Motor neuron (in vitro differentiated cells): ENCODE measurements around the gene EPS8. TPM values are rescaled to one million over a fixed set of nuclear protein-coding genes. Genes with fewer than 3 reads are reported as not detected.

Source experiments
- ATAC-seq, 8 experiments: fragments of 200-7000 bp; cut with Tn5 transposase; replicated peaks in 6 of 8; 2 replicates each; pipeline ENCODE4 v1.8.0; 2021; ENCODE audit warnings: mild to moderate bottlenecking in 8 of 8, moderate library complexity in 8 of 8
- H3K27ac ChIP-seq, 2 donors: fragments of 250-450 bp; sonication (Bioruptor Pico); 2 replicates each; pipeline ENCODE4 v1.9.0; 2021; ENCODE audit warnings: antibody characterized with exemption in 2 of 2, mild to moderate bottlenecking in 2 of 2, moderate library complexity in 1 of 2
- H3K4me1 ChIP-seq, 2 donors: fragments of 250-450 bp; sonication (Bioruptor Pico); replicated peaks in 1 of 2; 2 replicates each; pipeline ENCODE4 v1.6.1; 2021; ENCODE audit warnings: antibody characterized with exemption in 2 of 2, mild to moderate bottlenecking in 2 of 2, moderate library complexity in 1 of 2
- H3K4me3 ChIP-seq, 5 donors: fragments of 250-450 bp; sonication (Bioruptor Pico); 2 replicates each; pipeline ENCODE4 v1.9.0; 2021; ENCODE audit warnings: antibody characterized with exemption in 5 of 5, mild to moderate bottlenecking in 5 of 5, moderate library complexity in 4 of 5
- WGBS, 10 experiments: fragments of 450-650 bp; shearing (Covaris generic); methylation state at CpG; one replicate each; pipeline ENCODE4 v1.0.0; 2022; 5-methylcytosine and 5-hydroxymethylcytosine counted together
- in situ Hi-C, 9 experiments: fragments of 400-800 bp; cut with MboI; loops; one replicate each; pipeline ENCODE4 v1.15.0; 2021; ENCODE audit warnings: low sequenced_read_pairs in 9 of 9, low pct_unique_long_range_greater_than_20kb in 2 of 9; ENCODE audit not compliant: unreplicated experiment in 9 of 9
- total RNA-seq, 8 experiments: library from RNA; unstranded; fragments of 300-600 nt; gene quantifications; 2 replicates each; pipeline versions ENCODE4 v1.2.3 to v1.2.4, GENCODE V29; 2022

The EPS8 gene
- total RNA-seq, 8 experiments from 2014 or later = 7.8 to 84.5 (median 16.6) TPM

DNA sequence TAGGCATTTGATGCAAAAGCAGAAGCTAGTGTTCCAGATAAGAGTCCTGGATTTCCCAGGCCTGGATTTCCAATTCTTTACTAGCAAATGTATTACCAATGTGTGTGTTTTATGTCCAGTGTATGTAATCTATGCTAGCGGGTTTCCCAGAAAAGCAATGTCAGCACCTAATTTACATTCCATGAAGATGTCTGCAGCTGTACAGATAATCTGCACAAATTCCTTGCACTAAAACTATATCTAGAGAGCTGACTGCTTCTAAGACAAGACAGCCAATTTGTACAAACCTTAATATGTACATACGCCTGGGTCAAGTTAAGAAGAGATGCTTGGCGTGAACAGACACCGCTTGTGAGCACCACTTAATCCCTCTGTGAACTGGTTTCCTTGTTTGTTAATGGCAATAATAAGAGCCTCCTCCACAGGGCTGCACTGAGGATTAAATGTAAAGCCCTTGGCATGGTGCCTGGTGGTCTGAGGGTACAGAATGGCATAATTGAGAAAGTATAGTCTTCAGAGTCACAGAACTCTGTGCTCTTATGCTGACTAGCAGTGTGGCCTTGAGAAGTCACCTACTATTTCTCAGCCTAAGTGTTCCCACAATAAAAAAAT lies 185.6 kb downstream of the EPS8 start:
- Histone ChIP-seq H3K27ac (no peak overlapping the region), H3K4me1 (peaks cover 0 to 5% of the 10 kb centered on the region in 2 donors), H3K4me3 (no peak overlapping the region)
- in situ Hi-C loops = no loop called here
- peak in 4 of 8 experiments; percentile 21 to 94 (median 44) for ATAC-seq
- WGBS, 10 experiments = 0 to 100% (median 93%) methylated on average over 1 to 4 of the region's 4 CpGs; no CpG with 5 or more reads in 2 of the 10 experiments

DNA sequence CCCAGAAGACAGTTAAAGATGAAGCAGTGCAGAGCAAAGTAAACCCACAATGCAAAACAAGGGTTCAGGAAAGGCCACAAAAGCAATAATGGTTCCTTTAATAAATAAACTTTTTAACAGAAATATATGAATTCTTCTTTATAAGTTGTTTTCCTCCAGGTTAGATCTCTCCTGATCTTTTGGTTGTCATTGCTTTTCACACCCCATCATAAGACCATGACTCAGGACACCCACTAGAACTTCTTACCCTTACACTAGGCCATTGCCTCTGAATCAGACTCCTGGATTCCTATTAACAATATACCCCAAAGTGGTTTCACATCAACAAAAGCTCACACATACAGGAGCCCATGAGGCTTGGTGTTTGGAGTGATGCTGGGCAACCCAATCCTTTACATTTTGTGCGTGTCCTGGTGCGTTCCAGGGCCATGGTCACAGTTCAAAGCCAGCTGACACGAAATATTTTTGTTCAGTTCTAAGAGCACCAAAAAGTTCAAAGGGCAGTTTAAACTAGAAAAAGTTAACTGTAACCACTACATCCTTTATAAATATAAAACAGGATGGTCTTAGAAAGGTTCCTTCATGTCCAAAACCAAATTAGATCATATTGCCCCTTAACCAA lies 187.0 kb downstream of the EPS8 start:
- 87 to 100% (median 96%) methylated on average over 1 to 3 of the region's 3 CpGs; no CpG with 5 or more reads in 3 of the 10 experiments for WGBS, 10 experiments
- Histone ChIP-seq H3K4me1 (peaks cover 0 to 5% of the 10 kb centered on the region in 2 donors), H3K27ac (no peak overlapping the region), H3K4me3 (no peak overlapping the region)
- in situ Hi-C loops = no loop called here
- no peak for ATAC-seq

DNA sequence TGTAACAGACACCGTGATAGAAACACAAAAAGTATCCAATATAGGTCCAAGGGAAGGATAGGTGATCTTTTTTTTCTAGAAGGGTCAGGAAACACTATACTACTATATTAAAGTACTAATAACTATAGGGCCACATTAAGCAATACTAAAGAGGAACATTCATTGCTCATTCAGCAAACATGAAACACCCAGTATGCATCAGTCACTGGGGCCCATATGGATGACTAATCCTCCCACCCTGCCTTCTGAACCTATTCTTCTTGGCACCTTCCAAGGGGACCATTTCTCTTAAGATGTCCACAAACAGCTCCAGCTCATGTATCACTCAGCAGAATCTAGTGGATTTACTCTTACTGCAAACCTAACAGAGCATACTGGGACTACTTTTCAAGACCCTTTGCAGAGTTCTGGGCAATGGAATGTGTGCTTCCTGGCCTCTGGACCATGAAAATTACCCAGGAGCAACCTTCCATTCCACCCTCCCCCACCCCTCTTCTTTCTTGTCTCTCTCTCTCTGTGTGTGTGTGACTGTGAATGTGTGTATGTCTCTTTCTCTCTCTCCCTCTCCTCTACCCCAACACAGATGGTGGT lies 187.9 kb downstream of the EPS8 start:
- Histone ChIP-seq H3K27ac (no peak overlapping the region), H3K4me1 (peaks cover 0 to 5% of the 10 kb centered on the region in 2 donors), H3K4me3 (no peak overlapping the region)
- peak in 2 of 8 experiments; percentile 69 to 86 for ATAC-seq
- 73 to 100% (median 88%) methylated on average over 1 of the region's 1 CpG; no CpG with 5 or more reads in 4 of the 10 experiments for WGBS, 10 experiments
- in situ Hi-C loops = no loop called here

DNA sequence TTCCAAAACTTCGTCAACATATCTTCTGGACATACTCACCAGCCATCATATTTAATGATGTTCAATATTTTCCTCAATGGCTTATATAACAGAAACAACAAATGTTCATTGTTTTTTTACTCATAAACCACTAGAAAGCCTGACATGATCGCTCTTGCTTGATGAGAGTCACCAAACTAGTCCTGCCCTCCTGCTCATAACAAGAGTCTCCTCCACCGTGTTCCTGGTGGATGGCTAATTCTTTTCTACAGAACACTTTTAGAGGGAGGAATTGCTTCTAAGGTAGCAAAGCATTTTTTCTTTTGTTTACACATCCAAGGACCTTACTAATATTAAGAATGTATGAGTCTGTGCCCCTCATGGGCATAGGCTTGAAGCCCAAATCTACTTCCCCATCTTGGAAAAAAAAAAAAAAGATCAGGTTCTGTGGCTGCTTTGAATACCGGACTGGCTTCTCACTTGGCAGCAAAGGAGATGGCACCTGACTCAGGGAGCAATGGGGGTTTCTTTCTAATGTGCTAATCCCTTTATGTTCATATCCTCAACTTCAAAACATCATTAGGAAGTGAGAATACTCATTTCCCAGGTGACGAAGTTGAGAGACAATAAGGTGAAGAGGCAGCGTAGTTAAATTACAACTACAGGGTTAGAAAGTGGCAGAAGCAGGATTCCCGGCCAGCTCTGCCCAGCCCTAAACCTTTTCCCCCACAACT lies 188.8 kb downstream of the EPS8 start:
- no peak overlapping the region for H3K4me3 ChIP-seq
- in situ Hi-C loops = no loop called here
- H3K27ac ChIP-seq = no peak overlapping the region
- 78 to 100% (median 93%) methylated on average over 1 to 6 of the region's 7 CpGs for WGBS, 10 experiments
- ATAC-seq = no peak
- peaks cover 0 to 5% of the 10 kb centered on the region in 2 donors for H3K4me1 ChIP-seq

DNA sequence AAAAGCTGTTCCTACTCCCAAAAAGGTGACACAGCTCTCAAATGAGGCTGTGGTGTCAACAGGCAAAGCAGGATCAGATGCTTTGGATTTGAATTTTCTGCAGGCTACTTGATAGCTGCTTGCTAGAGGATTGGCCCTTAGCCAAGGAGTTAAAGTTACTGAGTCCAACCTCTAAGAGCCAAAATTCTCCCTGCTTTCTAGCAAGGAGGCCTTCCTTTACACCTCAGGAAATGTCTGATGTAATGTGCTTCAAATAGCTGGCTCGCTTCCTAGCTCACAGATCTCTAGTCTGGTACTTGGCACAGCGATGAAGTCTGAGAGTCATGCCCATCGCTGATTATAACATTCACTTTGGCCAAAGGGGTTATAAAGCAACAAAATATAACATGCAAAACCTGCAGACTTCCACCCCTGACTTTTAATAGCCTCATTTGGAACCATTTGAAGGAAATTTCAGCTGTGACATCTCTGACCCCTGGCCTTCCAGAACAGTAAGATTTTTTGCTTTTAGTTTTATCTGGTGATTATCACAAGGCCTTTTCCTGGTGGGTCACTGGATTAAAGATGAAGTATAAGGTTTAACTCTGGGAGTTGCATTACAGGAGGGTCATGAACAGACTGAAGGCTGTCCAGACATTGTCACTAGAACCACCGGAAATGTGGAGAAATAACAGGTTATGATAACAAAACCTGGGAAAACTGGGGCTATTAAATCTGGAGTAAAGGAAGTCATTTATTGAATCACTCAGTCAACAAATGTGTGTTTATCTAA lies 189.7 kb downstream of the EPS8 start:
- 88 to 100% (median 94%) methylated on average over 1 to 4 of the region's 4 CpGs for WGBS, 10 experiments
- no peak overlapping the region for H3K4me3 ChIP-seq
- in situ Hi-C loops = loop anchor here in 7 of 9 experiments (5.0 to 25.0 kb wide), 4 partner anchors 238 to 263 kb away; no protein-coding TSS in a partner anchor
- H3K4me1 ChIP-seq = peaks cover 0 to 5% of the 10 kb centered on the region in 2 donors
- ATAC-seq = no peak
- H3K27ac ChIP-seq = no peak overlapping the region

DNA sequence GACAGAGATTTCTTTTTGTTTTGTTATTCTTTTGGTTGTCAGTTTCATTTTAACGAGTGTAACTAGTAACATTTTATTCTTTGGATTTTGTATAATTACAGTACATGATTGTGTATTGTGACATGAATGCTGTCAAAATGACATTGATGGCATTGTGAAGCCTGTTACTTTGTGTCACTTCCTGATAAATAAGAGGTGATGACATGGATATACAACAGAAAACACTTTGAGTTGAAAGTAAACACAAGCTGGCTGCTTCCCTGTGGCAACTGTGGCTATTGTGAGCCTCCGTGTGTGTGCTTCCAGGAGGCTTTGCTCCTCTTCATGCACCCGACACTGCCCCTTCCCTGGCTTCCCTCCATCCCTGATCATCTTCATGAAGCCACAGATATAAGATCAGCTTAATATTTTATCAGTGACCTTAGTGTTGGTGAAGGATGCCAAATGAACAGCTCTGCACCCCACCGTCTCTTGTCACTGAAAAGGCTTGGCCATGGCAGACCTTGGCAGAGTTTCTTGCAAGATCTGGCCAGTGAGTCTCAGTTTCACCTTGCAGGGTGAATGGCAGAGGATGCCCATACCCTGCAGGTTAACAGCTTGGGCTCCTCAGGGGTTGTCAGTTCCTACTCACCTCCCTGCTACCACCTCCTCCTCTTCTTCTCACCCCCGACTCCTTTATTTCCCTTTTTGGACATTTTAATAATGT lies 191.9 kb downstream of the EPS8 start:
- no peak overlapping the region for H3K4me3 ChIP-seq
- 21 to 100% (median 65%) methylated on average over 1 to 5 of the region's 5 CpGs; no CpG with 5 or more reads in 1 of the 10 experiments for WGBS, 10 experiments
- in situ Hi-C loops = loop anchor here in 7 of 9 experiments (5.0 to 25.0 kb wide), 4 partner anchors 240 to 265 kb away; no protein-coding TSS in a partner anchor
- H3K27ac ChIP-seq = no peak overlapping the region
- no peaks in the 10 kb centered on the region for H3K4me1 ChIP-seq
- ATAC-seq = no peak

DNA sequence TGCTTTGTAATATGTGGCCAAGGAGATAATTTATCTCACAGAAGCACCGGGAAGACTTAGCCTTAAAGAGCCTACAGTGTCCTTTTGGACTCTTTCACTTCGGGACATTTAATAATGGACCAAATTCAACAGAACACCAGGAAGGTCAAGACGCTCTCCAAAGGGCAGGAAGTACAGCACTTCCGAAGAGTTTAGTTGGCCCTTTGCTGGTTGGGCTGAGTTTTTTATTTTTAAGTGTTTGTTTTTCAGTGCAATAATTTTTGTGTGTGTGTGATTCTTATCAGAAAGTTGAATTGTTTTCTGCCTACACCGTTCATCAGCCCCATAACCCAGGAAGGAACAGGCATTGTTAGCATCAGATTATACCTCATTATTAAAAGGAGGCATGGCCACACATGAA lies 193.0 kb downstream of the EPS8 start:
- Histone ChIP-seq H3K4me1 (no peaks in the 10 kb centered on the region), H3K4me3 (no peak overlapping the region), H3K27ac (no peak overlapping the region)
- in situ Hi-C loops = loop anchor here in 7 of 9 experiments (5.0 to 25.0 kb wide), 4 partner anchors 241 to 266 kb away; no protein-coding TSS in a partner anchor
- 66 to 100% (median 90%) methylated on average over 1 to 5 of the region's 5 CpGs; no CpG with 5 or more reads in 2 of the 10 experiments for WGBS, 10 experiments
- no peak for ATAC-seq

DNA sequence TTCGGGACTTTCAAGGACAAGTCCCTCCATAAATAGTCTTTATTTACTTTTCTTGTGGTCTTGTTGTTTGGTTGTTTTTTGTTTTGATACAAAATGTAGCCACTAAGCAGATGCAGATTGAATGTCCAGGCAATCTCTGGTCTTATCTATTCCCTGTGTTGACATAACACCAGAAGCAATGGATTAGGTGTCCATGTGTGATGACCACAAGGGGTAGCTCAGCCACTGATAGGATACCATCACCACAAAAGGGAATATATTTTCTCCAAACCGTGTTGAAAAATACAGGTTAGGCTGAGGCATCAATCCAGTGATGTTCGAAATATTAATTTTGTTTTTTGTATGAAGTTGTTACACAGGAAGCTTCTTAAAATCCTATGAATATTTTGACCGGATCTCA lies 196.3 kb downstream of the EPS8 start:
- H3K4me3 ChIP-seq = no peak overlapping the region
- ATAC-seq = no peak
- 45 to 100% (median 89%) methylated on average over 1 to 4 of the region's 4 CpGs for WGBS, 10 experiments
- H3K27ac ChIP-seq = no peak overlapping the region
- H3K4me1 ChIP-seq = no peaks in the 10 kb centered on the region
- in situ Hi-C loops = loop anchor here in 7 of 9 experiments (5.0 to 25.0 kb wide), 4 partner anchors 244 to 269 kb away; no protein-coding TSS in a partner anchor

DNA sequence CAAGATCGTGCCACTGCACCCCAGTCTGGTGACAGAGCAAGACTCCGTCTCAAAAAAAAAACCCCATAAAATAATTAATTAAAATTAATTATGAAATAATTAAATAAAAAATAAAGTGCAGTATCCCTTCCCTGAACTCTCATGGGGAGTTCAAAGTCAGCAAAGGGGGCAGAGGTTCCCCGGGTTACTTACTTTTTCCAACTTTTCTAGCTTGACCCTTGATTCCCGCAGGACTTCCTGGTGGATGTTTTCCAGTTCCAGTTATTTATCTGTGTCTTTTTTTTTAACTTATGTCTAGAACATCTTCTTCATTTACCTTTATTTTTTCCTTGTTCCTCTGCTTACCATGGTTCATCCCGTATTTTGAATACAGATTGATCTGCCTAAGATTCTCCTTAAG lies 197.4 kb downstream of the EPS8 start:
- WGBS, 10 experiments = 40 to 100% (median 87%) methylated on average over 1 to 5 of the region's 5 CpGs
- no peak overlapping the region for H3K27ac ChIP-seq
- in situ Hi-C loops = loop anchor here in 7 of 9 experiments (5.0 to 25.0 kb wide), 4 partner anchors 245 to 270 kb away; no protein-coding TSS in a partner anchor

DNA sequence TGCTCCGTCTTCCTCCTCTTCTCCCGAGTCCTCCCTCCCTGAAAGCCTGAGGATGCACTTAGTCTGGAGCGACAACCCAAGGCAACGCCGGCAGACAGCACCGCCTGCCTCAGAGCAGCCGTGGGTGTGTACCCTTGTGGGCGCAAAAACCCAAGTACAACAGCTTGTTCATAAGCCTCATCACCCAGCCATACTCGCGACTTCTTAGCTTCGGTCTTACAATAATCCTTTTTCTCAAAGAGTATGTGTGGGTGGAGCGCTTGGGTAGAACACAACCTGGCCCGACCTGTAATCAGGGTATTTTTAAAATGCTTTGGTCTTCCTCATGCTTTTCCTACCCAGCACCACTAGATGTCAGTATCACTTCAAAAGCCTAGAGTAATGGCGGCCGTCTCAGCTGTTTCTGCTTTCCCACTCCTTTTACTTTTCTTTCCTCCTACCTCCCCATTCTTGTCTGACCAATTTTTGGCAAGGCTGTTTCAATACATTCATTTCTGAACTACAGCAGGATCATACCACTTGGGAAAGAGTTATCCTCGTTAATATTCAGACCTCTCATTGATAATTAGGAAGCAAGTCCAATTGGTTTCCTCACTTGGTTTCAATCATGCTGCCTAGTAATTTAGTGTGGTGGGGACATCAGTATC lies 198.9 kb downstream of the EPS8 start:
- Histone ChIP-seq H3K4me1 (no peaks in the 10 kb centered on the region), H3K4me3 (no peak overlapping the region), H3K27ac (no peak overlapping the region)
- in situ Hi-C loops = loop anchor here in 7 of 9 experiments (5.0 to 25.0 kb wide), 4 partner anchors 247 to 272 kb away; no protein-coding TSS in a partner anchor
- peak; percentile 57 to 98 (median 72) for ATAC-seq
- 0 to 44% (median 5%) methylated on average over 1 to 13 of the region's 16 CpGs for WGBS, 10 experiments

More for the DNA sequence above, 197.4 kb downstream of the EPS8 start:
- ATAC-seq = no peak
- Histone ChIP-seq H3K4me1 (no peaks in the 10 kb centered on the region), H3K4me3 (no peak overlapping the region)

DNA sequence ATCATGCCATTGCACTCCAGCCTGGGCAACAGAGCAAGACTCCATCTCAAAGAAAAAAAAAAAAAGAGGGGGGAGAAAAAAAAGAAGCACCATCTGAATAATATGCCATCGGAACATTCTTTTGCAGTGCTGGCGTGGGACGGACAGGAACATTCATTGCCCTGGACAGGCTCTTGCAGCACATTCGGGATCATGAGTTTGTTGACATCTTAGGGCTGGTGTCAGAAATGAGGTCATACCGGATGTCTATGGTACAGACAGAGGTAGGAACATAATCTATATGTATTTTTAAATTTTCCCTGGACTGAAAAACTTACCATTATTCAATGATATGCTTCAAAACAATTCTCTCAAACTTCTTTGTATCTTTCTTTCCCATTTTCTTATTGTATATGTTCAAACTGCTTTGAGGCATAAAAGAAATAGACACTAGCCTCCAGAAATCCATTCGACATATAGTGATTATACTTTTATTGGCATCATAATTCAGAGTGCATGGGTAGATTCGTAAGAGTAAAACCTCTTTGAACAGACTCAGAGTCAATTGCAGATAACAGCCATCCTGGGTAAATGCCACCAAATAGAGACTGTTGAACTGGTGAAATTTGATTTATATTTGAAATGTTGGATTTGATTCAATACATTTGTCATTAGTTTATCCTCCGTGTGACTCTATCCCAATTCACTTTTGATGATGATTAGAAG lies 199.7 kb downstream of the EPS8 start:
- no peak for ATAC-seq
- Histone ChIP-seq H3K27ac (no peak overlapping the region), H3K4me3 (no peak overlapping the region), H3K4me1 (no peaks in the 10 kb centered on the region)
- 37 to 96% (median 70%) methylated on average over 1 to 8 of the region's 8 CpGs; no CpG with 5 or more reads in 1 of the 10 experiments for WGBS, 10 experiments
- in situ Hi-C loops = loop anchor here in 8 of 9 experiments (5.0 to 25.0 kb wide), 4 partner anchors 248 to 273 kb away; no protein-coding TSS in a partner anchor
